ENCODE results near the gene DHX57.

DNA sequence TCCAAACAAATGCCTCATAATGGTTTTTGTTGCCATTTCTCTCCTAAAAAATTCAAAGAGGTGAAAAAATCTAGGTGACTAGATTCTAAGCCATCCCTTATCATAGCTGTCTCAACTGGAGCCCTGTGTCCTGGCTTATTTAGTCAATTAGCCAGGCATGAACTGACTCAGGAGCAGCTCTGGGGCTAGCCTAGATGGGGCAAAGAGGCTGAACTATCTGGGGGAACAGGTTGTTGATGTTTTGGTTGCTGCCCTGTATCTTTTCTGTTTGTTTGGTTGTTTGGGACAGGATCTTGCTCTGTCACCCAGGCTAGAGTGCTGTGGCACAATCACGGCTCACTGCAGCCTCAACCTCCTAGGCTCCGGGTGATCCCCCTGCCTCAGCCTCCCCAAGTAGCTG lies 83.0 kb downstream of the DHX57 start:
- TF ChIP-seq, protein P1, sequence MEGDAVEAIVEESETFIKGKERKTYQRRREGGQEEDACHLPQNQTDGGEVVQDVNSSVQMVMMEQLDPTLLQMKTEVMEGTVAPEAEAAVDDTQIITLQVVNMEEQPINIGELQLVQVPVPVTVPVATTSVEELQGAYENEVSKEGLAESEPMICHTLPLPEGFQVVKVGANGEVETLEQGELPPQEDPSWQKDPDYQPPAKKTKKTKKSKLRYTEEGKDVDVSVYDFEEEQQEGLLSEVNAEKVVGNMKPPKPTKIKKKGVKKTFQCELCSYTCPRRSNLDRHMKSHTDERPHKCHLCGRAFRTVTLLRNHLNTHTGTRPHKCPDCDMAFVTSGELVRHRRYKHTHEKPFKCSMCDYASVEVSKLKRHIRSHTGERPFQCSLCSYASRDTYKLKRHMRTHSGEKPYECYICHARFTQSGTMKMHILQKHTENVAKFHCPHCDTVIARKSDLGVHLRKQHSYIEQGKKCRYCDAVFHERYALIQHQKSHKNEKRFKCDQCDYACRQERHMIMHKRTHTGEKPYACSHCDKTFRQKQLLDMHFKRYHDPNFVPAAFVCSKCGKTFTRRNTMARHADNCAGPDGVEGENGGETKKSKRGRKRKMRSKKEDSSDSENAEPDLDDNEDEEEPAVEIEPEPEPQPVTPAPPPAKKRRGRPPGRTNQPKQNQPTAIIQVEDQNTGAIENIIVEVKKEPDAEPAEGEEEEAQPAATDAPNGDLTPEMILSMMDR (IDR thresholded peaks at IDR 0.05; ENCODE audit: insufficient read depth, low read length): no peak
- TF ChIP-seq, protein P2, sequence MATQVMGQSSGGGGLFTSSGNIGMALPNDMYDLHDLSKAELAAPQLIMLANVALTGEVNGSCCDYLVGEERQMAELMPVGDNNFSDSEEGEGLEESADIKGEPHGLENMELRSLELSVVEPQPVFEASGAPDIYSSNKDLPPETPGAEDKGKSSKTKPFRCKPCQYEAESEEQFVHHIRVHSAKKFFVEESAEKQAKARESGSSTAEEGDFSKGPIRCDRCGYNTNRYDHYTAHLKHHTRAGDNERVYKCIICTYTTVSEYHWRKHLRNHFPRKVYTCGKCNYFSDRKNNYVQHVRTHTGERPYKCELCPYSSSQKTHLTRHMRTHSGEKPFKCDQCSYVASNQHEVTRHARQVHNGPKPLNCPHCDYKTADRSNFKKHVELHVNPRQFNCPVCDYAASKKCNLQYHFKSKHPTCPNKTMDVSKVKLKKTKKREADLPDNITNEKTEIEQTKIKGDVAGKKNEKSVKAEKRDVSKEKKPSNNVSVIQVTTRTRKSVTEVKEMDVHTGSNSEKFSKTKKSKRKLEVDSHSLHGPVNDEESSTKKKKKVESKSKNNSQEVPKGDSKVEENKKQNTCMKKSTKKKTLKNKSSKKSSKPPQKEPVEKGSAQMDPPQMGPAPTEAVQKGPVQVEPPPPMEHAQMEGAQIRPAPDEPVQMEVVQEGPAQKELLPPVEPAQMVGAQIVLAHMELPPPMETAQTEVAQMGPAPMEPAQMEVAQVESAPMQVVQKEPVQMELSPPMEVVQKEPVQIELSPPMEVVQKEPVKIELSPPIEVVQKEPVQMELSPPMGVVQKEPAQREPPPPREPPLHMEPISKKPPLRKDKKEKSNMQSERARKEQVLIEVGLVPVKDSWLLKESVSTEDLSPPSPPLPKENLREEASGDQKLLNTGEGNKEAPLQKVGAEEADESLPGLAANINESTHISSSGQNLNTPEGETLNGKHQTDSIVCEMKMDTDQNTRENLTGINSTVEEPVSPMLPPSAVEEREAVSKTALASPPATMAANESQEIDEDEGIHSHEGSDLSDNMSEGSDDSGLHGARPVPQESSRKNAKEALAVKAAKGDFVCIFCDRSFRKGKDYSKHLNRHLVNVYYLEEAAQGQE (IDR thresholded peaks at IDR 0.05; ENCODE audit: insufficient replicate concordance, low read depth): no peak

Measured in HL-60 (cell line).